Measurements from ENCODE around the gene CRYGD. TPM values are rescaled to one million over a fixed set of nuclear protein-coding genes. Genes with fewer than 3 reads are reported as not detected.
A peak's percentile ranks its signal among the peaks of the same experiment; 100 is the strongest.

The CRYGD gene
- total and polyA plus RNA-seq, 2 of the 13 experiments (the other 11 are each of a cell fraction or from before 2014, with no cell fraction given) = not detected

DNA sequence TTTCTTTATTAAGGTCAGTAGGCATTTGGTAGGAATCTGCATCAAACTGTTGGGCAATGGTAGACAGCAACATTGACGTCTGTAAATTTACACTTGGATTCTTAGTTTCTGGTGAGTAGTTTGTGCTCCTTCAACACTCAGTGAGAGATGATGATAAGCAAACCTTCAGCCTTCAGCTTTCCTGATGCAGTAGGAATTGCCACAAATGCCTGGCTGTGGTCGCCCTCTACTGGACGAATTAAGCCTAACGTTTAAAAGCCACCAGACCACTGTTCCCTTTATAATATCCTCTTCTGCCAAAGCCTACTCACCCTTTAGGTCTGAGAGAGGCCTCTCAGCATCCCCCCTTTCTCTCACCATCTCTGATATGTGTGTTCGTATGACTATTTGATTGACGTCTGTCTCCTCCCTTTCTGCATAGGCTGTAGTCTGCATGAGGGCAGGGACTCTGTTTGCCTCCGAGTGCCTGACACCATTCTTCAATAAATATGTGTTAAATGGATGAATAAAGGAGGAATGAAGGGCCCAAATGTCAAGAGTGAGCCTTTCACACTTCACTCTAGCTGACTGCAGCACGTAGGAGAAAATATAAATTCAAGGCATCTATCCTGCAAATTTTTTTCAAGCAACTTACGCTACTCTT, 52.0 kb downstream of the CRYGD start (continued):
- TF ChIP-seq, protein P1, sequence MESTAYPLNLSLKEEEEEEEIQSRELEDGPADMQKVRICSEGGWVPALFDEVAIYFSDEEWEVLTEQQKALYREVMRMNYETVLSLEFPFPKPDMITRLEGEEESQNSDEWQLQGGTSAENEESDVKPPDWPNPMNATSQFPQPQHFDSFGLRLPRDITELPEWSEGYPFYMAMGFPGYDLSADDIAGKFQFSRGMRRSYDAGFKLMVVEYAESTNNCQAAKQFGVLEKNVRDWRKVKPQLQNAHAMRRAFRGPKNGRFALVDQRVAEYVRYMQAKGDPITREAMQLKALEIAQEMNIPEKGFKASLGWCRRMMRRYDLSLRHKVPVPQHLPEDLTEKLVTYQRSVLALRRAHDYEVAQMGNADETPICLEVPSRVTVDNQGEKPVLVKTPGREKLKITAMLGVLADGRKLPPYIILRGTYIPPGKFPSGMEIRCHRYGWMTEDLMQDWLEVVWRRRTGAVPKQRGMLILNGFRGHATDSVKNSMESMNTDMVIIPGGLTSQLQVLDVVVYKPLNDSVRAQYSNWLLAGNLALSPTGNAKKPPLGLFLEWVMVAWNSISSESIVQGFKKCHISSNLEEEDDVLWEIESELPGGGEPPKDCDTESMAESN (CRISPR knock-in tag; conservative IDR thresholded peaks at IDR 0.05) = 0 out of 2 replicates have a peak, but pooled peaks have one; percentile 31
- TF ChIP-seq PITX1 (CRISPR knock-in tag; IDR thresholded peaks at IDR 0.05) (peak; percentile 46; the same call in 1 of the 2 replicates), CREB1 (IDR thresholded peaks at IDR 0.05) (no peak), CREB1 (CRISPR knock-in tag; IDR thresholded peaks at IDR 0.05) (0 out of 2 replicates have a peak, but pooled peaks have one; percentile 1)

Other genes starting within 250 kb of the CRYGD start
- gene PLEKHM3, start 99.0 kb downstream of the CRYGD start, total RNA-seq (2016; rRNA removed; fragmentation: Illumina TruSeq; extraction: Trizol) = 4.5 and 5.3 TPM in 2 replicates
- 4.7 and 4.8 TPM in 2 replicates for gene PLEKHM3, start 99.0 kb downstream of the CRYGD start, polyA plus RNA-seq (2011; rRNA removed)
- 0.27 TPM in 1 of 2 replicates, not detected in the other for gene CRYGC, start 5.3 kb upstream of the CRYGD start, total RNA-seq (2016; rRNA removed; fragmentation: Illumina TruSeq; extraction: Trizol)
- gene CRYGC, start 5.3 kb upstream of the CRYGD start, polyA plus RNA-seq (2011; rRNA removed) = 0.20 and 0.21 TPM in 2 replicates
- gene CRYGB, start 21.6 kb upstream of the CRYGD start, total RNA-seq (2016; rRNA removed; fragmentation: Illumina TruSeq; extraction: Trizol) = not detected in 2 replicates
- not detected in 2 replicates for gene CRYGB, start 21.6 kb upstream of the CRYGD start, polyA plus RNA-seq (2011; rRNA removed)
- gene CRYGA, start 39.1 kb upstream of the CRYGD start, total RNA-seq (2016; rRNA removed; fragmentation: Illumina TruSeq; extraction: Trizol) = not detected in 2 replicates
- gene CRYGA, start 39.1 kb upstream of the CRYGD start, polyA plus RNA-seq (2011; rRNA removed) = not detected in 2 replicates
- gene C2orf80, start 65.5 kb upstream of the CRYGD start, total RNA-seq (2016; rRNA removed; fragmentation: Illumina TruSeq; extraction: Trizol) = not detected in 2 replicates
- not detected in 2 replicates for gene C2orf80, start 65.5 kb upstream of the CRYGD start, polyA plus RNA-seq (2011; rRNA removed)
- gene IDH1, start 130.5 kb upstream of the CRYGD start, total RNA-seq (2016; rRNA removed; fragmentation: Illumina TruSeq; extraction: Trizol) = 1,077 and 1,654 TPM in 2 replicates
- 258 and 312 TPM in 2 replicates for gene IDH1, start 130.5 kb upstream of the CRYGD start, polyA plus RNA-seq (2011; rRNA removed)
- gene PIKFYVE, start 141.7 kb upstream of the CRYGD start, total RNA-seq (2016; rRNA removed; fragmentation: Illumina TruSeq; extraction: Trizol) = 21.7 and 24.4 TPM in 2 replicates
- gene PIKFYVE, start 141.7 kb upstream of the CRYGD start, polyA plus RNA-seq (2011; rRNA removed) = 15.8 and 20.2 TPM in 2 replicates

All from HepG2 (cell line).